ENCODE results near the gene STH.

Gene STH

DNA sequence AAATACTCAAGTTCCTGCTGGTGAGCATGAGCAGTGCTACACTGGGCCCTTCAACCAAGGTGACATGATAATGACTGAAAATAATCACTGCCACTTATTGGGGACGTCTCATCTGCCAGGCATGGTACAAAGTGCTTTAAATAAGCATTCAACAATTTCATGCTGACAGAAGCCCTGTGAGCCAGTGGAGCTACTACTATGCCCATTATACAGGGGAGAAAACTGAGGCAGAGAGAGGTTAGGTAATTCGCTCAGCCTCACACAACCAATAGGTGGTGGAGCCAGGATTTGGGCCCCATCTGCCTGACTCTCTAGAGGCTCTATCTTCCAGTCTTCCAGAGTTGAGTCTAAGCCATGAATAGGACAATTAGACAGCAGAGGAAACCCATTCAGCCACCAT, 30.3 kb upstream of the STH start:
- DNase-seq = no peak

DNA sequence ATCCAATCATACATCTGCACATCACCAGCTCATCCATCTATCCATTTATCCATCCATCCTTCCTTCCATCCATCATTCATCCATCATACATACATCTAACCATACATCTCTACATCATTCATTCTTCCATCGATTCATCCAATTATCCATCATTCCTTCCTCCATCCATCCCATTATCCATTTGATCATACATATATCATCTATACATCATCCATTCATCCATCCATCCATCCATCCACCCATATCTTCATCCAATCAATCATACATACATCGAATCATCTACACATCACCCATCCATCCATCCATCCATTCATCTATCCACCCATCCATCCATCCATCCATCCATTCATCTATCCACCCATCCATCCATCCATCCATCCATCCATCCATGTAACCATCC, 29.3 kb upstream of the STH start:
- no peak for DNase-seq

GRCh38 chr17:45970659-45971058, 28.4 kb upstream of the STH start:
- DNase-seq = no peak

DNA sequence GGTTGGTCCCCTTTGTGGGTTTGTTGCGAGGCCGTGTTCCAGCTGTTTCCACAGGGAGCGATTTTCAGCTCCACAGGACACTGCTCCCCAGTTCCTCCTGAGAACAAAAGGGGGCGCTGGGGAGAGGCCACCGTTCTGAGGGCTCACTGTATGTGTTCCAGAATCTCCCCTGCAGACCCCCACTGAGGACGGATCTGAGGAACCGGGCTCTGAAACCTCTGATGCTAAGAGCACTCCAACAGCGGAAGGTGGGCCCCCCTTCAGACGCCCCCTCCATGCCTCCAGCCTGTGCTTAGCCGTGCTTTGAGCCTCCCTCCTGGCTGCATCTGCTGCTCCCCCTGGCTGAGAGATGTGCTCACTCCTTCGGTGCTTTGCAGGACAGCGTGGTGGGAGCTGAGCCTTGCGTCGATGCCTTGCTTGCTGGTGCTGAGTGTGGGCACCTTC, 27.3 kb upstream of the STH start:
- peak; percentile 16 for DNase-seq

GRCh38 chr17:45972531-45972930, 26.5 kb upstream of the STH start:
- DNase-seq = no peak

- DNase-seq = no peak
Observed at GRCh38 chr17:45973099-45973780, 25.8 kb upstream of the STH start.

DNA sequence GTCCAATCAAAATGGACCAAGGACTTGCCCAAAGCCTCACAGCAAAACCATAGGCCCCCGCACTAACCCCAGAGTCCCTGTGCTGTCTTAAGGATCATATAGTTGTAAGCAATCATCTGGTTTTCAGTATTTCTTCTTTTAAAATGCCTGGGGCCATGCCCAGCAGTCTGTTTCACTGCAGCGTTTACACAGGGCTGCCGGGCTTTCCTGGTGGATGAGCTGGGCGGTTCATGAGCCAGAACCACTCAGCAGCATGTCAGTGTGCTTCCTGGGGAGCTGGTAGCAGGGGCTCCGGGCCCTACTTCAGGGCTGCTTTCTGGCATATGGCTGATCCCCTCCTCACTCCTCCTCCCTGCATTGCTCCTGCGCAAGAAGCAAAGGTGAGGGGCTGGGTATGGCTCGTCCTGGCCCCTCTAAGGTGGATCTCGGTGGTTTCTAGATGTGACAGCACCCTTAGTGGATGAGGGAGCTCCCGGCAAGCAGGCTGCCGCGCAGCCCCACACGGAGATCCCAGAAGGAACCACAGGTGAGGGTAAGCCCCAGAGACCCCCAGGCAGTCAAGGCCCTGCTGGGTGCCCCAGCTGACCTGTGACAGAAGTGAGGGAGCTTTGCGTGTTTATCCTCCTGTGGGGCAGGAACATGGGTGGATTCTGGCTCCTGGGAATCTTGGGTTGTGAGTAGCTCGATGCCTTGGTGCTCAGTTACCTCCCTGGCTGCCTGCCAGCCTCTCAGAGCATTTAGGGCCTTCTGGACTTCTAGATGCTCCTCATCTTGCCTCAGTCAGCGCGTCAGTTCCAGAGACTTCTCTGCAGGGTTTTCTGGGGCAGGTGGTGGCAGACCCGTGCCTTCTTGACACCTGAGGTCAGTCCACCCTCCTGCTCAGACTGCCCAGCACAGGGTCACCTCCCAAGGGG, 24.8 kb upstream of the STH start:
- DNase-seq = no peak

GRCh38 chr17:45974916-45975630, 24.0 kb upstream of the STH start:
- no peak for DNase-seq

DNA sequence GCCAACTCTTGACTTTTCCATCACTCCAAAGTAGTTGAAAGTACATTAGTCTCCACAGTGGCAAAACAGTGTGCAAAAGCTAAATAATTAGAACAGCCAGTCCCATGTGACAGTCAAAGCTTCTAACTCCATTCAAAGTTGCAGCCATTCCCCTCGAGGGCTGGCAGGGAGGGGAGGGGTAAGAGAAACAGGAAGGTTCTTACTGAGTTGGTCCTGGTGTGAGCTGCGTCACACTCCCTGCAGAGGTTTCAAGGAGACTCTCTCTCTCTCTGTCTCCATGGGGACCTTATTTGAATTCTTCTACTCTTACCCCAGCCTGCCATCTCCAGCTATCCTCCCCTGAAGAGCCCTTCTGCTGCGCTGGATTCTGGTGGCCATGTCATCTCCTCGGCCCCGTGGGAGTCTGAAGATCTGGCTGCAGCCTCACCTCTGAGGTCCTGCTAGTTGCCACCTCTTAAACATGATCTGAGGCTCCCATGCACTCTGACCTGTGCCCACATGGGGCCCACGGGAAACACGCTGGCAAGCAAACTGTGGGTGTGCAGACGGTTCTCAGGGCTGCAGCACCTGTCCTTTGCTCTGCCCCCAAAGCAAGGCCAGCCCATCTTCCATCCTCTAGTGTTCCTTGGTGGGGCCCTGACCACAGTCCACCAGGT, 23.3 kb upstream of the STH start:
- DNase-seq = no peak

DNA sequence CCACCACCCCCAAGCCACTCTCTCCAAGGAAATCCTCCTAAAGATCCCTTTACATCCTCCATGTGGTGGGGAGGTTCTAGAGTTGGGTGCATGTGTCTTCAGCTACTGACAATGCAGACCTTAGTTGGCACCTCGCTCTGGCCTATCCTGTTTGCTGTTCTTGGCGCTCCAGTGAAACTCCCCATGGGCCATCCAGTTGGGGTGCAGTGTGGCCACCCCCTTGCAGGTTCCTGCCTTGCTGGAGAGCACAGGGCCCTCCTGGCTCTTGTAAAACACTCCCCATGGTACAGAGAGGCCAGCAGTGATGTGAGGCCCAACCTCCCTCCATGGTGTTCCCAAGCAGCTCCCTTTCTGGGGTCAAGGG, 22.7 kb upstream of the STH start:
- DNase-seq = no peak

- peak; percentile 55 for DNase-seq
Observed at GRCh38 chr17:45976755-45977505, 22.1 kb upstream of the STH start.

DNA sequence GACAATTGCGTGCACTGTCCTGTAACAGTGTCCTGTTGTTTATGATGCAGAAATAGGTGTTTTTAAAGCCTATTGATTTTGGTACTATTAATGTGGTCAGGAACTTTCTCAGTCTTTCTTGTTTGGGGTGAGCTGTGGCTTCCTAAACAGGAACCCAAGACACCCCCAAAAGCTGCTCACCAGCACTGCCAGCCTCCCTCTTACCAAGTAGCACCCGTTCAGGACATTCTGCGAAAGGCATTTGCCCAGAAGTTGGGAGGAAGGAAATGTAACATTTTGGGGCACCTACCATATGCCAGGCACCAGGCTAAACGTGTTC, 21.6 kb upstream of the STH start:
- DNase-seq = no peak

DNA sequence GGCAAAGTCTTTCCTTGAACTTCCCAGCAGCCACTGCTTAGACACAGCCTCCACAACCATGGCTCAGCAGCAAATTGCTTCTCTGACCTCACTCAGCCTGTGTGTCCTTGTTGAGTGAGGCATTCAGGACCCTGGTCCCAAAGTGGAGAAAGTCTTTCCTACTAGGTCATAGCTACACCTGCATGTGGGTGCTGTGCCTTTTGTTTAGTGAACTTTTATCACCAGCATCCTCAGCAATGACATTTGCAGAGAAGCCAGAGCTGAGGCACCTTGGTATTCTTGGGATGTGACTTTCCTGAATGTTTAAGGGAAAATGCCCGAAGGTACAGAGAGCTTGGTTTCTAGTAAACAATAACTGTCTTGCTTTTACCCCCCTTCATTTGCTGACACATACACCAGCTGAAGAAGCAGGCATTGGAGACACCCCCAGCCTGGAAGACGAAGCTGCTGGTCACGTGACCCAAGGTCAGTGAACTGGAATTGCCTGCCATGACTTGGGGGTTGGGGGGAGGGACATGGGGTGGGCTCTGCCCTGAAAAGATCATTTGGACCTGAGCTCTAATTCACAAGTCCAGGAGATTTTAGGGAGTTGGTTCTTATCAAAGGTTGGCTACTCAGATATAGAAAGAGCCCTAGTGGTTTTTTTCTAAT, 20.9 kb upstream of the STH start:
- no peak for DNase-seq

- DNase-seq = no peak
Observed at GRCh38 chr17:45979137-45979536, 19.9 kb upstream of the STH start.

DNA sequence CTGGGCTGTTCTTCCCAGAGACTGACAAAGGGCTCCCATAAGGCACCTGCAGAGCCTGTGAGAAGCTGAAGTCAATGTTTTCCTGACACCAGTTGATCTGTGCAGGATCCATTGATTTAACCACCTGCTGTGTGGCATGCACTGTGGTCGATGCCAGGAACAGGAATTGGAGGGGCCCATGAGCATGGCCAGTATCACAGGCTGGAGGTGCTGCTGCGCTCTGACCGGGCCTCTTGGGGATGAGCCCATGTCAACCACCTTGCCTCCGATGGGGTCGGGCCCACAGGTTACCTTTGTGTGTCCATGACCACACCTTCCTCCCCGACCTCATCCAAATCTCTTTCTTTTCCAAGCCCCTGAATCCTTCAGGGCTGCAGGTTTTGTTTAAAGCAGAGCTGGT, 18.2 kb upstream of the STH start:
- no peak for DNase-seq

DNA sequence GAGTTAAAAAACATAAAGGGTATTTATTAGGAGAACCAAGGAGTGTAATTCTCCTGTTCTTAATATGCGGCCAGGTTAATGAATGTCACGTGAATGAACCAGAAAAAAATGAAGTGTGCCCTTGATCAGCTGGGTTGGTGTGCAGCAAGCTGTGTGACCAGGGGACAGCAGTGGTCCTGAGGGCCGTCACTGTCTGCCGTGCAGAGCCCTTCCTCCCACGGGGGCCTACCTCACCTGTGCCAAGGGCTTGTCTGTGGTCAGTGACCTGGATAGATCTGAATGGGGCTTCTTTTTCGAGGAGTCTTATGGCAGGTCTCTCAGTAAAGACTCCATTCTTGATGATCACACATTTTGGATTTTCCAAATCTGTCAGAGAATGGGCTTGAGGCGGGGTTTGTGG, 17.7 kb upstream of the STH start:
- no peak for DNase-seq

- no peak for DNase-seq
Observed at GRCh38 chr17:45982791-45983613, 16.0 kb upstream of the STH start.

- no peak for DNase-seq
Observed at GRCh38 chr17:45983614-45984310, 15.3 kb upstream of the STH start.

DNA sequence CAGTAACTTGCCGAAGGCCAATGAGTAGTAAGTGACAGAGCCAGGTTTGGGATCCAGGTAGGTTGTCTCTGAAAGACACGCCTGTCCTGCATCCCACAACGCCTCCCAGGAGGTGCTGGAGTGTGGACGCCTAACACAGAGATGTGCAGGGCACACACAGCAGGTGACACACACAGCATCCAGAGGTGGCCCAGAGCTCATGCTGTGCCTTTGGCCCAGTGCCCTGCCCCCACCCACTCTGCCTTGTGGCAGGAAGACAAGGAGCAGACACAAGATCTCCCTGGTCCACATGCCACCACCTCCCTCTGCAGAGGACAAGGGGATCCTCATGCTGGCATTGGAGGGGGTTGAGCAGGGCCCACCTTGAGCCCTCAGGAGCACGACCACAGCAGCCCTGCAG, 14.7 kb upstream of the STH start:
- peak; percentile 12 for DNase-seq

- DNase-seq = no peak
Observed at GRCh38 chr17:45985447-45985846, 13.6 kb upstream of the STH start.

GRCh38 chr17:45986056-45986455, 13.0 kb upstream of the STH start:
- no peak for DNase-seq

Data from hematopoietic multipotent progenitor cell treated with erythropoietin and hydrocortisone succinate and interleukin-3 and kit ligand, for 6 days (in vitro differentiated cells).